Uterus (tissue), 2 donors: Measurements from ENCODE around the gene ANKRD13C.

Source experiments
- CTCF ChIP-seq, 4 experiments: fragments of 200-600 bp in 2 of 4; fragments of 450-650 bp in 2 of 4; sonication (generic) in 2 of 4; IDR thresholded peaks; one replicate each; pipeline ENCODE4 v1.5.1; 2016 to 2019; ENCODE audit warnings: antibody characterized with exemption in 4 of 4, mild to moderate bottlenecking in 2 of 4, moderate library complexity in 1 of 4
- POLR2A ChIP-seq, 2 donors: fragments of 450-650 bp; IDR thresholded peaks; one replicate each; pipeline ENCODE4 v1.6.1; 2016; ENCODE audit warnings: antibody characterized with exemption in 2 of 2, mild to moderate bottlenecking in 1 of 2, moderate library complexity in 1 of 2

DNA sequence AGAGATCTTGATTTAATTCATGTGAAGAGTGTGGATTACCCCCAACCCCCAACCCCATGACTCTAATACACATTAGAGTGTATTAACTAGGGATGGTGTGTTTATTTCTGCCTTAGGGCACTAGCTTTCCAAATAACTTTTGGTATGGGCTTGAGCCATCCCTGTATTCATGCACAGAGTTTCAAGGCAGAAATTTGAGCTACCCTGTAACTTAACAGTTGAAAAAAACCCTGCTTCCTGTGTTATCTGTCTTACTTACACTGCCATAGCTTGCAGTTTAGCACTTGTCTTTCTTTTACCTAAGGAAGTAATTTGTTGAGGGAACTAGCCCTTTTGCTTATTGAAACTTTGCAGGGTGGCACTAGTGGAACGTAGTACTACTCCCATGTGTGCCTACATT lies 127.1 kb downstream of the ANKRD13C start:
- TF ChIP-seq CTCF (IDR thresholded peaks at IDR 0.05) (no peak), POLR2A (IDR thresholded peaks at IDR 0.05) (no peak)
